AG20443 (cell line): ENCODE results near the gene ZNF777.
A peak's percentile ranks its signal among the peaks of the same experiment; 100 is the strongest.

ENCODE experiments used
- DNase-seq: peaks from one replicate; pipeline ENCODE4 v3.0.0; 2012; ENCODE audit warnings: low spot score, mixed read lengths

The ZNF777 gene

DNA sequence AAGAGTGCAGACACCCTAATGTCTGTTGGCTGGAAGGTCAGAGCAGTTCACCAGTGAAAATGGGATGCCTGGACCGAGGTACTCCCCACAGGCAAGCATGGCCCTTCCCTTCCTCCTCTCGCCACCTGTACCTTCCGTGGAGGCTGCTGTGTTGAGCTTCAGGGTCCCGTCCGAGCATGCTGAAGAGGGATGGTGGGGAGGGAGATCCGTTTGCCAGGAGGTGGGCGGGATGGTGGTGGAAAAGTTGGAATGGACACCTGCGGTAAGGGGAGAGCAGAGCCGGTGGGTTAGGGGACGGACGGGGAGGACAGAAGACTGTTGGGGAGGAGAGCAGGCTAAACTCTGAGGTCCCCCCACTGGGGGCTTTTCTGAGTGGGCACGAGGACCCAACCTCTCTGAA lies 15.9 kb upstream of the ZNF777 start:
- no peak for DNase-seq

DNA sequence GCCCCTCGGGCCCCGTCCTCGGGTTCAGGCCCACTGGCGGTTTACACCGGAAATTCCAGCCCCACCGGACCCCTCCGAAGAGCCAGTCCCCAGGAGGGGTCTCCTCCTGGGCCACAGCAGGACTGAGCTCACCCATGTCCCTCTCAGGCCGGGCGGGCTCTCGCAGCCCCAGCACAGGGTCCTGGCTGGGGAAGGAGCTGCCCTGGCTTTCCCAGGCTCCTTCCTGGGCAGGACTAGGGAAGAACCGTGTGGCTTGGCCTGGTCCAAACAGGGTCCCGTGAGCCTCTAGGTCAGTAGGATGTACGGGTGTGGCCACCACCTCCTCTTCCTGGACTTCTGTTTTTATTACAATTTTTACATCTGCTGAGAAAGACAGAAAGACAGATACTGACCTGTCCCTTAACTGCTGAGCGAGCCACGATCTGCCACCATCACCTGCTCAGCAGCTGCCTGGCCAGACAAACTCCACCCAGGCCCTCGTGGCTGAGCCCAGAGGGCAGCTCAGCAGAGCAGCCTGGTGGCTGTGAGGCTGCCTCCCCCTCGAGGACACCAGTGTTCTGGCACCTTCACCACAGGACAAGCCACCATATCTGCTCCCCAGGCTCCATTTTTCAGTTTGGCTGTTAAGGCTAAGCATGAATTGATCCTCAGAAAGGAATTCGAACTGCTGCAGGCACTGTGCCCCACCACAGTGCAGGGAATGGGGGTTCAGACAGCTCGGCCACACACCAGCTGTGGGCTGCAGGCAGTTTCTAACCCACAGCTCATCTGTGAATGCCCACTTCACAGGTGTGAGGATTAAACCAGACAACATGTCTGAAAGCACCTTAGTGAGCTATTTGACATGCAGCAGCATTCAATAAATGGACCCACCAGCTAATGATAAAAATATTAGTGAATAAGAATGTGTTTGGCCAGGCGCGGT lies 14.5 kb upstream of the ZNF777 start:
- no peak for DNase-seq

DNA sequence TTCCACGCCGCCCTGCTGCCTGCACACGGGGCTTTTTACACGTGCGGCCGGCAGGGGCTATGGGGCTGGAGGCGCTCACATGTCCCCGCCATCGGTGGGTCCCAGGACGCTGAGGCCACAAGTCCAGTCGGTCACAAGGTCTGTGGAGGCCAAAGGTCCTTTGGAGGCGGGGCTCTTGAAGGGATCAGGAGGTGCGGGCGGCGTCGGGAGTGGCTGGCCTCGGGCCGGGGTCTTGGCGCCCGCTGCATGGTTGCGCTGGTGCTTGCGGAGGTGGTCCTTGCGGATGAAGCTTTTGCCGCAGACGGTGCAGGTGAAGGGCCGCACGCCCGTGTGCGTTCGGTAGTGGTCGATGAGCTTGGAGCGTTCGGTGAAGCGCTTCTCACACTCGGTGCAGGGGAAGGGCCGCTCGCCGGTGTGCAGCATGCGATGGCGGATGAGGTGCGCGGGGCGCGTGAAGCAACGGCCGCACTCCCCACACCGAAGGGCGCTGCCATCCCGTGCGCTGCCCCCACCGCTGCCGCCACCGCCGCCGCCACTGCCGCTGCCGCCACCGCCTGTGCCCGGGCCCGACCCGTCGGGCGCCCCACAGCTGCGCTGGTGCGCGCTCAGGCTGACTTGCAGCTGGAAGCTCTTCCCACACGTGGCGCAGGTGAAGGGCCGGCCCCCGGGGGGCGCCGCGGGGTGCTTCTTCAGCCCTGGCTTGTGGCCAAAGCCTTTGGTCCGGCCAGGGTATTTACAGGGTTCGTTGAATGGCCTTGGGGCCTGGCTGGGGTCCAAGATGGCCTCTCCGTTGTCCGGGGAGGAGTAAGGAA lies 13.7 kb upstream of the ZNF777 start:
- no peak for DNase-seq

DNA sequence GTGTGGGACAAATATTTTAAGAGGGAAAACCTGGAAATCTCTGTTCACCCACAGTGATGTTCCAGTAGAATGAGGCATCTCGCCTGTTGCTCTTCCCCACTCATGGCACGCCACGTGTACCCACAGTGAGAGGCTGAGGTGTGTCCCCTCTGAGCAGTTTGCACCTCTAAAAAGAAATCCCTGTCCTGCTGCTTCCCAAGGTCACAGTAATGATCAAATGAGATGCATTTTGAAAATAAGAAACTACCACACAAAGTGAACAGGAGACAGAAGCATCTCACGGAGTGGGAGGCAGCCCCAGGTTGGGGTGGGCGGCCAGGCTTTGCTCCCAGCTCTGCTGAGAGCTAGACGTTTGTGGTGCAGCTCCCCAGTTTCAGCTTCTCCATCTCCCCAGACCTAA lies 12.4 kb upstream of the ZNF777 start:
- no peak for DNase-seq

DNA sequence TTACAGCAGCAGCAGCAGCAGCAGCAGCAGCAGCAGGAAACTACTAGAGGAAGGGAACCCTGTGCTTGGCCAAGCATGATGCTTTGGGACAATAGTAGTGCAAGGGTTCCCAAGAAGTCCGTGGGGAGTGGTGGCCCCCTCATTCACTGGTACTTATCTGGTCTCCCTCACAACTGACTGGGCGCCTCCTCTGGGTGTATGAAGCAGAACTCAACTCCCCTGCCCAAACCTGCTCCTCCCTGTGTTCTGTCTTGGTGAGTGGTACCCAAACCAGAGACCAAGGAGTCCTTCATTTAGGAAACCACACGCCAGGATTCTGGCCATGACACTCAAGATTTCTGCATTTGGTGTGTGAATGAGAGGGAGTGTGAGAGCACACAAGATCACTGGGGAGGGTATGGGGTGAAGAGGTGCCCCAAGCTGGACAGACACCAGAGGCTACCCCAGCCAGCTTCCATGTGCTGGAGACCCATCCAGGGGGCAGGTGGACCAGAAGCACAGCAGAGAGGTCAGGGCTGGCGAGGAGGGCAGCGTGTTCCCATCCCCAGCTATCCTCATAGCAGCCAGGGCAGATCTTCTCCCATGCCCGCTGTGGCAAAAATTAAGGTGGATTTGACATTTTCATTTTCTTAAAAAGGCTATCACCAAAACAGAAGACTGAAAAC lies 10.6 kb upstream of the ZNF777 start:
- DNase-seq, result no peak

DNA sequence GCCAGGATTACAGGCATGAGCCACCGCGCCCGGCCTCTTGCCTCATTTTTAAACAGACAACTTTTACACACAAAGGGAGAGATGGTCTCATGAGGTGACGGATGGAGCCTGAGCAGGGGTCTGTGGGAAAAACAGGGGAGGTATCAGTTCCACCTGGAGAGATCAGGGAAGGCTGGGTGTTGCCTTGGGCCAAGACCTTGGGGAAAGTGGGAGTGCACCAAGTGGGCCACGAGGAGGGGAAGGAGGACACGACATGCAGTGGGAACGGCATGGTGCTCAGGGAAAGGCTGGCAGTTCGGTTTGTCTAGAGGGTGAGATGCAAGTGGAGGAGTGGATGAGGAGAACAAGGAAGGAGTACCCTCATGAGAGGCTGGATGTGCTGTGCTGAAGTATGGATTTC lies 8.9 kb upstream of the ZNF777 start:
- DNase-seq, result no peak

DNA sequence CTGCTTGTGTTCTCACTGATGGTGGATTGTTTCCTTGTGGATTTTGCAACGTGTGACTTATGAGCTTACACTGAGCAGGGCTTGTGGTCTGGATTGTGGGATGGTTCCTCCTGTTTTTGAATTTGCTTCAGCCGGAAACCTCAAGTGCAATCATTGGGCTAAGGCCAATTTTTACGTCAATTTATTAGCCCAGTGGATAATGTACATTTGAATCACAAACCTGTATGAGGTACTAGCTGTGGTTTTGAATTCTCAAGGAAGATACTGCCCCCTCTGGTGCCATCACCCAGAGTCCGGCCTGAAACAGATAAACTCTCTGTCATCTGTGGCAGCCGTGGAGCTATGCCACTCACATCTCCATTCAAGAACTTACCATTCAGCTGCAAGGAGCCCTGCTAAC lies 7.3 kb upstream of the ZNF777 start:
- no peak for DNase-seq

DNA sequence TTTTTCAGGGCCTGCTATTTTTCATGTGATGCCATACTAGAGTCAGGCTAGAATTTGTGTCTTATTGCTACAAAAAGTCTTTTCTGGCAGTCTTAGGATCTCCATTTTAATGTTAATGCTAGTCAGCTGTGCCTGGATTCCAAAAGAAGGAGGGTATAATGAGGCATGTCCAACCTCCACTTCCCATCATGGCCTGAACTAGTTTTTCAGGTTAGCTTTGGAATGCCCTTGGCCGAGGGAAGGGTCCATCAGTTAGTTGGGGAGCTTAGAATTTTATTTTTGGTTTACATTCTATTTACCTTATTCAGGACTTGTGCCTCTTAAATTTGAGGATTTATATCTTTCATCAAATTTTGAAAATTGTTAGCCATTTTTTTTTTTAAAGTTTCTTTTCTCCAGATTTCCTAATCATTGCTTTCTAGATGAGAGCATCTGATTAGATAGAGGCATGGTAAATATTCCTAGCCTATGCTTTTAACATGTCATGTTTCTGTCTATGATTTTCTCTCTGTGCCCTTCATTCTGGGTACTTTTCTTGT lies 6.5 kb upstream of the ZNF777 start:
- no peak for DNase-seq

DNA sequence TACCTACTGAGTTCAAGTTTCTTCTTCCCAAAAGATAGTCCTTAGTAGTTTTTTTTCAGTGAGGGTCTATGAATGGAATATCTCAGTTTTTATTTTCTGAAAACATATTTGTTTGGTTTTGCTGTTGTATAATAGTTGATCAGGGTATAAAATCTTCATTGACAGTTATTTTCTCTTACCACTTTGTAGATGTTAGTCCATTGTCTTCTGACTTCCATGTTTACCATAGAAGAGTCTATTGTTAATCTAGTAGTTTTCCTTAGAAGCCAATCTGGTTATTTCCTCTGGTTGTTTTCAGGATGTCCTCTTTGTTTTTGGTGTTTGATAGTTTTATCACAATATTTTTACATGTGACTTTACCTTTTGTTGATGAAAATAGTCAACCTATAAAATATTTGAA lies 5.5 kb upstream of the ZNF777 start:
- no peak for DNase-seq

DNA sequence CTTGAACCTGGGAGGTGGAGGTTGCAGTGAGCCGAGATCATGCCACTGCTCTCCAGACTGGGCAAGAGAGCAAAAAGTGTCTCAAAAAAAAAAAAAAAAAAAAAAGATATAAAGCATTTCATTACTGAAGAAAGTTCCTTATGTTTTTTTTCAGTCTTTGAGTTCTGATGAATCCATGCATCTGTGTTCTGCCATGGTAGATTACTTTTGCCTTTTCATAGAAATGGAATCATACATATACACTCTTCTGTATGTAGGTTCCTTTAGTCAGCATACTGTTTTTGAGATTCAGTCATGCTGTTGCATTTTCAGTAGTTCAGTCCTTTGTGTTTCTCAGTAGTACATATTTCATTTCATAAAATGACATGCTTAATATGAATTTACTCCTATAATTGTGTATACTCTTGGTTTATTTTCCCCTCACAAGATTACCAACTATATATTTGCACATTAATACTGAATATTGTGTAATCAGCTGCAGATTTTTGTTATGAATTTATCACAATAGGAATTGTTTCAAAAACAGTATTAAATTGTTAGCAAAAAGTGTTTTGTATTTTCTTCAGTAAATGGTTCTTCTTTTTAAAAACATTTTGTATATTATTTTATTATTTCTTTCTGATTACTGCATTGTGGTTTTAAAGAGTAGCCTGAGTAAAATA lies 2.8 kb upstream of the ZNF777 start:
- DNase-seq, result no peak

DNA sequence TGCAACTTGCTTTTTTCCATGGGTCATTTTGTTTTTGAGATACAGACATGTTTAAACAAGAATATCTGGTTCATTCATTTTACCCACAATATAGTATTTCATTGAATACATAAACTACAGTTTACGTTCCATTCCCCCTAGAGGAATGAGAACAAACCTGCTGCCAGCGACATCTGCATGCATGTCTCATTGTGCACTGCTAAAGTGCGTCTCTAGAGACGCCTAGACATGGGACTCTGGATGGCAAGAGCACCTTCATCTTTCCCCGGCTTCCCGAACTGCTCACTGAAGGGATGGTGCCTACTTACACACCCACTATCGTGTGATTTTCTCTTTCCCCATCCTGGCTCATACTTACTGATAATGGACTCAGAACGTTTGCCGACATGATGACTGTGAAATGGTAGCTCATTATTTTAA lies 1.2 kb upstream of the ZNF777 start:
- no peak for DNase-seq

DNA sequence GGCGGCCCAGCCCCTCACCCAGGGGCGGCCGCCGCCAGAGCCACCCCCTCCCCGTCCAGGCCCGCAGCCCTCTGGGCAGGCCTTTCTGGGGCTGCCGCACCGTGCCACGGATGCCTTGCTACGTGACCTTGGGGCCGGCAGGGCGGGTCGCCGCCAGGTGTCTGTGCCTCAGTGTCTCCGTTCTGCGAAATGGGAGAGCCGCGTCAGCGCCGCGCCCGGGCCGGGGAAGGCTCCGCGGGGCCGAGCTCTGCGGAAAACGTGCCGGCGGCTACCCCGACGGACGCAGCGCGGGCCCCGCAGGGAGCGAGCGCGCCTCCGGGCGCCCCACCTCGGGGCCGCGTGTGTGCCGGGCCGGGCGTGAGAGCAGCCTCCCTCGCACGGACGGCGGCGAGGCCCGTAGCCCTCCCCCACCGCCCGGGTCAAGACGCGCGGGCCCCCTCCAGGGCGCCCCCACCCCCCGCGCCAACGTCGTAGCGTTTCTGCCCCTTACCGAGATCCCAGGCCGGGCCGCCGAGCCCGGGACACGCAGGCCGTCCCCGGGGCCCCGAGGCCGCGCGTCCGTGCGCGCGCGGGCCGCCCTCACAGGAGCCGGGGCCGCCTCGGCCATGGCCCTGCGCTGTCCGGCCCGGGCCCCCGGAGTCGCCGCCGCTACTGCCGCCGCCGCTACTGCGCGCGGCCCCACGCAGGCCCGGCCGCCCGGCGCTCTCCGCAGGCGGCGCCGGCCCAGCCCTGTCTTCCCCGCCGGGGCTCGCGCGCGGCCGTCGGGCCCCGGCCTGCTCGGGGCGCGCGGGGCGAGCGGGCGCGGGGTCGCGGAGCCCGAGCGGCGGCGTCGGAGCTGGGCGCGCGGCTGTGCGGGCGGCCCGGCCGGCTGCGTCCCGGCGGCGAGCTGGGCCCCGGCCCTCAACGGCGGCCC lies 1.1 kb downstream of the ZNF777 start:
- peak; percentile 74 for DNase-seq

DNA sequence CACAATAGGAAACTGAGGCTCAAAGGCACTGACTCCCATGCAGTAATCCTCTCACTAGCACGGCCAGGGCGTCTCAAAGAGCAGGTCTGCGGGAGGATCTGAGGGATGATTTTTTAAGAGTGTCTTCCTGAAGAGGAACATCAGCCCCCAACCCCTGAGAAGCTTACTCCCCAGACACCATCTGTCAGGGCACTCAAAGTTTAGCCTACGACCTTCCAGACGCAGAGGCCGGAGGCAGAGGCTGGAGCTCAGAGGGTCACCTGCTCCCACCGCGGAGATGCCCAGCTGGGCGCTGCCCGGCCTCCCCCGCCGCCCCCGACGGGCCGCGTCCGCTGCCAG lies 1.7 kb downstream of the ZNF777 start:
- no peak for DNase-seq

DNA sequence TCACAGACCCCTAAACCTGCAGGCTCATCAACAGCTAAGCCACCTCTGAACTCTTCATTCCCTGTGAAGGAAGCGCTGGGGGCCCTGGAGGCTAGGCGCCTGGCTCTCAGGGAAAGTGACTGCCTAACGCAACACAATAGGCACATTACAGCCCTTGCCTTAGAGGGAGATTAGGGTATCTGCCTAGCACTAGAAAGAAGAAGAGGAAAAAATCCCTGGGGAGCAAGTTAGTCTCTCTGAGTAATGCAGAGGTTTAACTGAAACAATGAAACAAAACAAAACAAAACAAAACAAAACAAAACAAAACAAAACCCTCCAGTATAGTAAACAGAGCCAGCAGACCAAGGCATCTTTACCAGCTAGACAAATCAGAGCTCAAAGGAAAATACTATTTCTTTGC lies 2.6 kb downstream of the ZNF777 start:
- DNase-seq, result no peak

DNA sequence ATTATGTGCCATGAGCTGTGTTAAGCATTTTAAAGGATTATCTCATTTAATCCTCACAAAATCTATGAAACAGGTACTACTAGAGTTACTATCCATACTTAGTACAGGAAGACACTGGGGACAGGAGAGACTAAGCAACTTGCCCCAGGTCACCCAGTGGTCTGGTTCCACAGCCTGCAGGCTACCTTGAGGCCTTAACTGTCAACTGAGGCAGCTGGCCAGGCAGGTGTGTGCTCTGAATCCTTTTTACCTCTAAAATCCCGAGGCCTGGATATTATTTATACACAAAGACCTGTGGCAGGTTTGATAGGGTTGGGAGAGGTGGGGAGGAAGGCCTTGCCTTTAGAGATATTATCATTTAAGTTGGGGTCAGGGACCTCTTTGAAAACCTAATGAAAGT lies 3.1 kb downstream of the ZNF777 start:
- no peak for DNase-seq

DNA sequence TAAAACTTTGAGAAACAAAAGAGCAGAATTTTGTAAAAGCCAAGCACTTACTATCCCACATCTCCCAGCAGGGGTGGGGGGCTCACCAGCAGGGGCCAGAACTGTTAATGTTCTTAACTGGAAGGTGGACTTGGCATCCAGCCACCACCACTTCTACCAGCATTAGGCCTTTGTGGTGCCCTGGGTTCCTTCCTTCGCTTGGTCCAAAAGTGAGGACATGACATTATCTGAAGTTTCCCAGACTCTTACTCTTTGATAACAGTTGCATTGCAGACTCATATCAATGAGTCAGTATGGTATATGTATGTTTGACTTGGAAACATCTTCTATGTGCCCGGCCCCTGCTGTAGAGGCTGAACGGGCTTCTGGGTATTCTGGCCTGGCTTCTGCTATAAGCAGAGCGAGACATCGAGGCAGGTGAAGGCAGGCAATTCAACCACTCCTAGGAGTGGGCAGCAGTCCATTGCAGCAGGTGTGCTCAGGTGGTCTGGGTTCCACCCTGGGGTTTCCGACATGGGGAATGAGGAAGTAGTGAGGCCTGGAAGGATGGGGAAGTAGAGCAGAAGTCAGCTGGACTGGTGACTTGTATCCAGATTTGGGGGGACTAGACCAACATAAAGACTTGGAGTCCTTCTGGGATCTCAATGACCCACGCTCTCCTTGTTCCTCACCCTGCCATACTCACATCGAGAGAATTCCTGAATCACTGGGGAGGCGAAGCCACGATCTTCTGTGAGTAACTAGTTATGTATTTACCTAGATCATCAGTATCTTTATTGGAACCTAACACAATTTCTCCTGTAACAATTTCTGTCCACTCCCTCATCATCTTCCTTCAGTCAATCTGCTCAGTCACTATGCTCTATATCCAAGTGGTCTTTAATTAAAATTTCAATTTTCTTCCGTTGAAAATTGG lies 4.1 kb downstream of the ZNF777 start:
- no peak for DNase-seq

DNA sequence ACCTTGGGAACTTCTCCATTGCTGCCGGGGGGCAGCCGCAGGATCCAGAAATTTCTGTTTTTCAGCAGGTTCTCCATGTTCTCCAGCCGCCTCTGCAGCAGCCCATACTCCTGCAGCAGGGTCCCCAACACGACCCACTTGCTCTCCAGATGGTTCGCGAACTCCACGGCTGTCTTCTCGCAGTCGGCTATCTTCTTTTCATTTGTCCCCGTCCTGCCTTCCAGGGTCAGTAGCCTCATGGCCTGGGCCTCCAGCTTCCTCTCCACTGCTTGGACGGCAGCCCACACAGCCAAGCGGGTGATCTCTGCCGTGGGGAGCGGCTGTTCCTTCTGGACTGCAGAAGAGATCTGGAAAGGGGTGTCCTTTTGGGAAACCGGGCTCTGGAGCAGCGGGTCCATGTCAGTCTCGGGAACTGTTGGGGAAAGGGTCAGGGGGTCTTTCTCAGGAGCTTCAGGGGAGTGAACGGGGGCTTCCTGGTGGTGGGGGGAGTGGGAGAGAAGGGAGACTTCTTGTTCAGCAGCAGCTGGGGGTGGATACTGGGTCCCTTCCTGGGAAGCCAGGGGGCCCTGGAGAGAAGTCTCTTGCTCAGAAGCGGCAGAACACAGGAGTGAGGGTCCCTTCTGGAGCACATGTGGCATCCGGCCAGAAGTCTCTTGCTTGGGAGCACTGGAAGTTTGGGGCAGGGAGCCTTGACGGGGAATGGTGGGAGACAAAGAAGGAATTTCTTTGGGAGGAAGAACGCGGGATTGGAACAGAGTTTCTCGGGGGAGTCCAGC lies 5.5 kb downstream of the ZNF777 start:
- DNase-seq, result no peak

DNA sequence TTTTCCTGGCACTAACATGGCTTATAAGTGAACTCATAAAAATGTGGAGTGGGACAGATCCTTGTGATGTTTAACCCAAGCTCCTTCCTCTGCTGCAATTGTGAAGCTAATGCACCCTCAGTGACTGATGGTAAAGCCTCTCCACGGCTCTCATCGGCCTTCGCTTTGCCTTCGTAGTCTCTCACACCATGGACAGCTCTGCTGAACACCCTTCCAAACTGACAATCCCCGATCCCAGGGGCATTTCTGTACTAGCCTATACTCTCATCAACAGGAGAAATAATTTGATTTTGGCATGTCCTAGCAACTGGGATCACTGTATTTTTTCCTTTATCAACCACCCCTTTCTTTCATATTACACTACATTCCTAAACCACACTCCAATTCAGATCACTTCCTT lies 6.1 kb downstream of the ZNF777 start:
- no peak for DNase-seq

DNA sequence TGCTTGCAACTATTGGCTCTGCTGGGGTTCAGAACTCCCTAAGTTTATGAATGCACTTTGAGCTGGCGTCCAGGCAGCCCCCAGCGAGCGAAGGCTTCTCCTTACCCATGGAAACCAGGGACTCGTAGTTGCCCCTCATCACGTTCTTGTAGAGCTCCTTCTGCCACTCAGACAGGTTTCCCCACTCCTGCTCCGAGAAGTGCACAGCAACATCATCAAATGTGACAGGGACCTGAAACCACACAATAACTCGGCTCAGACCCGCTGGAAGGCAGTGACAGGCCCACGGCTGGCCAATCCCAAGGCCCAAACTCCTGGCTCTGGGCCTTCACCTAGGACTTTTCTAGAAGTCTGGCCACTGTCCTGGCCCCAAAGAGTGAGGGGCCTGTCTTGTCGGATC lies 6.9 kb downstream of the ZNF777 start:
- DNase-seq, result no peak
